ENCODE measurements around the gene TANGO6.

DNA sequence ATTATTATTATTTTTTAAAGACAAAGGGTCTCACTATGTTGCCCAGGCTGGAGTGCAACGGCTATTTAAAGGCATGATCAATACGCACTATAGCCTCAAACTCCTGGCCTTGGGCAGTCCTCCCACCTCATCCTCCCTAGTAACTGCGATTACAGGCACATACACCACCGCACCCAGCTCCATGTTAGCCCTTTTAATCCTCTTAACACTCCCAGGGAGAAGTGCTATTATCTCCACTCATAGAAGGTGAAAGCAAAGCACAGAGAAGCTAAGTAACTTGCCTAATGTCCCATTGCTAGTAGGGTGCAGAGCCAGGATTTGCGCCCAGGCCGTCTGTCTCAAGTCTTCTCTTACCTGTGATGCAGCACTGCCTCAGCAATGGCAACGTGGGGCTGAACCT, 267.1 kb downstream of the TANGO6 start:
- TF ChIP-seq YY1 (IDR thresholded peaks at IDR 0.05; ENCODE audit: insufficient read depth, insufficient read length) (no peak), ZNF274 (IDR thresholded peaks at IDR 0.05; ENCODE audit: low read depth, low read length) (no peak)

Data from NT2/D1 (cell line).